IMR-90 (cell line): Measurements from ENCODE around the gene DPEP1. TPM values are rescaled to one million over a fixed set of nuclear protein-coding genes. Genes with fewer than 3 reads are reported as not detected.

Experiments used
- ATAC-seq: fragments of 200-7000 bp; cut with Tn5 transposase; 2 replicates; pipeline ENCODE4 v1.9.1; 2020; ENCODE audit warnings: low read depth, mild to moderate bottlenecking, moderate library complexity
- BruUV-seq: library from RNA; stranded (reverse); fragments of 400-500 nt; replicated peaks from 2 replicates; lab custom pipeline; 2021; lab: Mats Ljungman, UMichigan
- CTCF ChIA-PET: fragments of 300-600 bp; formaldehyde crosslinking; extraction: SDS; loops from one replicate; lab custom pipeline; 2021; ENCODE audit warnings: antibody characterized with exemption; lab: Yijun Ruan, JAX
- POLR2A ChIA-PET: fragments of 300-600 bp; sonication (Branson Sonifier 250); formaldehyde crosslinking; loops from one replicate; lab custom pipeline; 2022; ENCODE audit warnings: antibody characterized with exemption; ENCODE audit not compliant: unreplicated experiment; lab: Charles Lee
- DNase-seq: peaks from one replicate; pipeline ENCODE4 v3.0.0; 2013
- H2AFZ ChIP-seq: replicated peaks from 2 replicates; pipeline ENCODE3; 2013; ENCODE audit warnings: low read length, mild to moderate bottlenecking; ENCODE audit not compliant: poor library complexity
- H2AK5ac ChIP-seq: 2 replicates; pipeline ENCODE4 v1.6.1; 2013; ENCODE audit warnings: low read depth, low read length, inconsistent platforms
- H2AK9ac ChIP-seq: replicated peaks from 2 replicates; pipeline ENCODE3; 2013; ENCODE audit warnings: mild to moderate bottlenecking, low read depth, low read length, moderate library complexity; ENCODE audit not compliant: poor library complexity
- H2BK120ac ChIP-seq: 2 replicates; pipeline ENCODE4 v1.6.1; 2013; ENCODE audit warnings: low read depth, low read length, inconsistent platforms
- H2BK15ac ChIP-seq: 3 replicates; pipeline ENCODE4 v1.6.1; 2013; ENCODE audit warnings: low read depth, low read length, inconsistent platforms
- H2BK20ac ChIP-seq: 2 replicates; pipeline ENCODE4 v1.6.1; 2013; ENCODE audit warnings: low read depth, mild to moderate bottlenecking, inconsistent platforms, low read length, moderate library complexity
- H2BK5ac ChIP-seq: 2 replicates; pipeline ENCODE4 v1.6.1; 2013; ENCODE audit warnings: mild to moderate bottlenecking, low read depth, low read length, inconsistent platforms; ENCODE audit not compliant: poor library complexity, severe bottlenecking
- H3K14ac ChIP-seq: replicated peaks from 2 replicates; pipeline ENCODE4 v1.6.1; 2013; ENCODE audit warnings: low read depth, low read length, inconsistent platforms
- H3K18ac ChIP-seq: 2 replicates; pipeline ENCODE4 v1.6.1; 2013; ENCODE audit warnings: low read depth, low read length, control low read depth
- H3K23ac ChIP-seq: 2 replicates; pipeline ENCODE4 v1.6.1; 2013; ENCODE audit warnings: low read depth, low read length, inconsistent platforms
- H3K27ac ChIP-seq: 2 replicates; pipeline ENCODE4 v1.5.1; 2013; ENCODE audit warnings: mild to moderate bottlenecking, control low read depth, low read length; ENCODE audit not compliant: insufficient read depth
- H3K27me3 ChIP-seq: 2 replicates; pipeline ENCODE4 v1.6.1; 2013; ENCODE audit warnings: low read length; ENCODE audit not compliant: control insufficient read depth, insufficient read depth
- H3K36me3 ChIP-seq: 2 replicates; pipeline ENCODE4 v1.6.1; 2013; ENCODE audit warnings: low read length, mixed read lengths; ENCODE audit not compliant: control insufficient read depth, insufficient read depth
- H3K4ac ChIP-seq: 2 replicates; pipeline ENCODE4 v1.6.1; 2013; ENCODE audit warnings: low read depth, low read length, inconsistent platforms
- H3K4me1 ChIP-seq: 2 replicates; pipeline ENCODE4 v1.6.1; 2013; ENCODE audit warnings: low read length, mixed read lengths; ENCODE audit not compliant: control insufficient read depth, insufficient read depth
- H3K4me2 ChIP-seq: 2 replicates; pipeline ENCODE4 v1.6.1; 2013; ENCODE audit warnings: low read depth, mild to moderate bottlenecking, control low read depth, low read length, moderate library complexity
- H3K4me3 ChIP-seq: 2 replicates; pipeline ENCODE4 v1.5.1; 2013; ENCODE audit warnings: low read depth, mild to moderate bottlenecking, control low read depth, low read length, moderate library complexity; ENCODE audit not compliant: insufficient read depth
- H3K56ac ChIP-seq: 2 replicates; pipeline ENCODE4 v1.6.1; 2013; ENCODE audit warnings: low read length, inconsistent platforms; ENCODE audit not compliant: insufficient read depth; ENCODE audit errors: extremely low read depth
- H3K79me1 ChIP-seq, 2 experiments: 2 replicates each; pipeline ENCODE4 v1.6.1; 2013; ENCODE audit warnings: low read length in 2 of 2, inconsistent platforms in 1 of 2, low read depth in 1 of 2
- H3K9ac ChIP-seq: 2 replicates; pipeline ENCODE4 v1.6.1; 2013; ENCODE audit warnings: low read depth, low read length, control low read depth
- H3K9me1 ChIP-seq: 2 replicates; pipeline ENCODE4 v1.6.1; 2013; ENCODE audit warnings: low read length, inconsistent platforms; ENCODE audit not compliant: insufficient read depth
- H3K9me3 ChIP-seq: 2 replicates; pipeline ENCODE4 v1.6.1; 2013; ENCODE audit warnings: low read length; ENCODE audit not compliant: control insufficient read depth, insufficient read depth
- H4K20me1 ChIP-seq: 2 replicates; pipeline ENCODE4 v1.6.1; 2013; ENCODE audit warnings: low read length, inconsistent platforms; ENCODE audit not compliant: insufficient read depth
- H4K5ac ChIP-seq: 2 replicates; pipeline ENCODE4 v1.6.1; 2013; ENCODE audit warnings: mild to moderate bottlenecking, low read depth, low read length, control low read depth
- H4K8ac ChIP-seq, 2 experiments: 2 replicates each; pipeline ENCODE4 v1.6.1; 2013; ENCODE audit warnings: low read depth in 2 of 2, low read length in 2 of 2, control low read depth in 1 of 2, inconsistent platforms in 1 of 2
- H4K91ac ChIP-seq: 2 replicates; pipeline ENCODE4 v1.6.1; 2013; ENCODE audit warnings: low read depth, low read length, inconsistent platforms; ENCODE audit not compliant: insufficient read depth
- CEBPB ChIP-seq: IDR thresholded peaks from 2 replicates; pipeline ENCODE4 v1.6.1; 2012; ENCODE audit warnings: low read depth, low read length, improper control_type of control experiment
- CHD1 ChIP-seq: IDR thresholded peaks from 2 replicates; pipeline ENCODE4 v1.6.1; 2012; ENCODE audit warnings: low read depth, low read length, improper control_type of control experiment
- ELK1 ChIP-seq: fragments of 150-350 bp; IDR thresholded peaks from 2 replicates; pipeline ENCODE4 v1.6.1; 2016; ENCODE audit warnings: low read depth, mild to moderate bottlenecking, low read length, moderate library complexity, borderline replicate concordance
- FOS ChIP-seq: fragments of 150-350 bp; IDR thresholded peaks from 2 replicates; pipeline ENCODE4 v1.6.1; 2016; ENCODE audit warnings: low read depth, low read length
- MAFK ChIP-seq: IDR thresholded peaks from 2 replicates; pipeline ENCODE4 v1.6.1; 2012; ENCODE audit warnings: low read depth, low read length, improper control_type of control experiment
- MAZ ChIP-seq: IDR thresholded peaks from 2 replicates; pipeline ENCODE4 v1.6.1; 2012; ENCODE audit warnings: low read depth, mild to moderate bottlenecking, low read length, improper control_type of control experiment, moderate library complexity, borderline replicate concordance
- MXI1 ChIP-seq: IDR thresholded peaks from 2 replicates; pipeline ENCODE4 v1.6.1; 2012; ENCODE audit warnings: low read depth, mild to moderate bottlenecking, low read length, moderate library complexity, borderline replicate concordance
- NFE2L2 ChIP-seq: fragments of 150-350 bp; IDR thresholded peaks from 2 replicates; pipeline ENCODE4 v1.6.1; 2016; ENCODE audit warnings: low read depth, mild to moderate bottlenecking, low read length
- POLR2A ChIP-seq: IDR thresholded peaks from 2 replicates; pipeline ENCODE4 v1.6.1; 2012; ENCODE audit warnings: mild to moderate bottlenecking, low read depth, low read length
- RAD21 ChIP-seq: IDR thresholded peaks from 2 replicates; pipeline ENCODE4 v1.6.1; 2012; ENCODE audit warnings: low read length, improper control_type of control experiment
- RCOR1 ChIP-seq: IDR thresholded peaks from 2 replicates; pipeline ENCODE4 v1.6.1; 2012; ENCODE audit warnings: mild to moderate bottlenecking, low read length, improper control_type of control experiment; ENCODE audit not compliant: insufficient replicate concordance
- RFX5 ChIP-seq: IDR thresholded peaks from 2 replicates; pipeline ENCODE4 v1.8.0; 2012; ENCODE audit warnings: low read depth, mild to moderate bottlenecking, low read length, moderate library complexity
- SMC3 ChIP-seq: fragments of 150-350 bp; IDR thresholded peaks from 2 replicates; pipeline ENCODE4 v1.6.1; 2016; ENCODE audit warnings: low read depth, mild to moderate bottlenecking, antibody characterized with exemption, low read length, moderate library complexity
- USF2 ChIP-seq: fragments of 150-350 bp; IDR thresholded peaks from 2 replicates; pipeline ENCODE4 v1.6.1; 2017; ENCODE audit warnings: mild to moderate bottlenecking, antibody characterized with exemption, low read length, low read depth
- WGBS, 2 experiments: methylation state at CpG; one replicate each; pipeline versions ENCODE4 v1.1.5 to v1.1.7; 2013; ENCODE audit warnings: missing lambda C conversion rate in 2 of 2; ENCODE audit not compliant: insufficient read length in 1 of 2; ENCODE audit errors: extremely low coverage in 2 of 2; 5-methylcytosine and 5-hydroxymethylcytosine counted together
- dilution Hi-C: fragments of 300-500 bp; cut with HindIII; formaldehyde crosslinking; loops from one replicate; pipeline ENCODE4 v1.14.3; 2018; ENCODE audit warnings: low sequenced_read_pairs; ENCODE audit not compliant: unreplicated experiment
- in situ Hi-C: fragments of 300-500 bp; cut with MboI; formaldehyde crosslinking; loops from 3 replicates; pipeline ENCODE4 v1.14.3; 2019; ENCODE audit warnings: low sequenced_read_pairs, inconsistent platforms, mixed read lengths
- intact Hi-C: fragments of 100-400 bp; cut with micrococcal nuclease; formaldehyde crosslinking; loops from 2 replicates; pipeline ENCODE4 v1.10.0; 2022
- polyA plus RNA-seq, 3 experiments: library from polyadenylated mRNA; depleted of rRNA; stranded (reverse); fragments of >200 nt; gene quantifications; 2 replicates each; pipeline ENCODE4 v1.2.3, GENCODE V29; 2012; ENCODE audit warnings: low replicate concordance in 1 of 3
- total RNA-seq: library from RNA; depleted of rRNA; stranded (reverse); fragments of >200 nt; gene quantifications from 2 replicates; pipeline ENCODE4 v1.2.3, GENCODE V29; 2012

The DPEP1 gene
- total and polyA plus RNA-seq, 2 of the 4 experiments (the other 2 are of a cell fraction) = not detected

- TF ChIP-seq USF2 (no peak), SMC3 (no peak), RCOR1 (no peak), ELK1 (no peak), FOS (no peak), CHD1 (no peak), POLR2A (no peak), MAFK (no peak), MXI1 (no peak), NFE2L2 (no peak), MAZ (no peak), RFX5 (no peak), RAD21 (no peak), CEBPB (no peak)
- dilution Hi-C loops (no loop called here), in situ Hi-C loops (no loop called here), intact Hi-C loops (no loop called here)
- H2BK20ac ChIP-seq = no peak overlapping the region
- no peak overlapping the region for H3K4me3 ChIP-seq
- H3K56ac ChIP-seq = no peak overlapping the region
- H3K4ac ChIP-seq = no peak overlapping the region
- H3K9ac ChIP-seq = no peak overlapping the region
- no peak overlapping the region for H2AK9ac ChIP-seq
- no peak overlapping the region for H3K14ac ChIP-seq
- H2BK120ac ChIP-seq = no peak overlapping the region
- no peak overlapping the region for H2BK5ac ChIP-seq
- no peak overlapping the region for H2AK5ac ChIP-seq
- no peaks in the 10 kb centered on the region for H4K20me1 ChIP-seq
- ChIA-PET CTCF (interaction anchor here (1.6 kb wide), 1 partner anchor 13 kb away, joined by 5 read pairs; no protein-coding TSS in a partner anchor), POLR2A (no interaction called here)
- ATAC-seq (no peak), DNase-seq (no peak)
- H3K4me2 ChIP-seq = no peak overlapping the region
- H3K27ac ChIP-seq = no peak overlapping the region
- H4K5ac ChIP-seq = no peak overlapping the region
- no peak overlapping the region for H3K18ac ChIP-seq
- H4K8ac ChIP-seq = no peak overlapping the region
- H3K27me3 ChIP-seq = peaks cover 2% of the 10 kb centered on the region; the same call in 1 of the 2 replicates
- no peaks in the 10 kb centered on the region for H3K9me1 ChIP-seq
- no peak overlapping the region for H3K23ac ChIP-seq
- no peak overlapping the region for H2BK15ac ChIP-seq
- no peaks in the 10 kb centered on the region for H3K36me3 ChIP-seq
- no peaks in the 10 kb centered on the region for H3K9me3 ChIP-seq
- no TSS peak for BruUV-seq
- WGBS, 2 experiments = 79% methylated on average over 8 of the region's 13 CpGs; no CpG with 5 or more reads in 1 of the 2 experiments
- peaks cover 2% of the 10 kb centered on the region; the same call in 1 of the 2 replicates for H3K4me1 ChIP-seq
- H2AFZ ChIP-seq = no peak overlapping the region
- H4K91ac ChIP-seq = no peak overlapping the region
- H3K79me1 ChIP-seq = no peaks in the 10 kb centered on the region
Observed at GRCh38 chr16:89615176-89615575, 1.7 kb downstream of the DPEP1 start.
